WTC11 (cell line): ENCODE data around the gene PTPDC1. TPM values are rescaled to one million over a fixed set of nuclear protein-coding genes. Genes with fewer than 3 reads are reported as not detected.

Experiments
- ATAC-seq: fragments of 200-7000 bp; cut with Tn5 transposase; 2 replicates; pipeline ENCODE4 v1.10.0; 2021; ENCODE audit warnings: mild to moderate bottlenecking, moderate library complexity
- CTCF ChIA-PET: fragments of 300-600 bp; sonication (Branson Sonifier 250); formaldehyde crosslinking; loops from one replicate; lab custom pipeline; 2021; ENCODE audit warnings: antibody characterized with exemption; lab: Charles Lee
- POLR2A ChIA-PET: fragments of 350-600 bp; sonication (Branson Sonifier 250); formaldehyde crosslinking; loops from one replicate; lab custom pipeline; 2021; ENCODE audit warnings: antibody characterized with exemption; lab: Charles Lee
- DNase-seq: peaks from one replicate; pipeline ENCODE4 v3.0.0; 2021; ENCODE audit warnings: low spot score
- H3K27ac Mint-ChIP-seq: 2 replicates; pipeline ENCODE4 v1.8.0; 2021; ENCODE audit warnings: mixed read lengths
- H3K27me3 Mint-ChIP-seq: 2 replicates; pipeline ENCODE4 v1.8.0; 2021; ENCODE audit warnings: low read depth, mild to moderate bottlenecking, moderate library complexity, mixed read lengths
- H3K36me3 Mint-ChIP-seq: 2 replicates; pipeline ENCODE4 v1.8.0; 2021; ENCODE audit warnings: mixed read lengths
- H3K4me1 Mint-ChIP-seq: 2 replicates; pipeline ENCODE4 v1.8.0; 2022; ENCODE audit warnings: mixed read lengths
- H3K4me3 Mint-ChIP-seq: 2 replicates; pipeline ENCODE4 v1.8.0; 2021; ENCODE audit warnings: mild to moderate bottlenecking, moderate library complexity, mixed read lengths
- H3K9me3 Mint-ChIP-seq: 2 replicates; pipeline ENCODE4 v1.8.0; 2021; ENCODE audit warnings: mixed read lengths
- ELF4 ChIP-seq: sonication (generic); formaldehyde crosslinking; IDR thresholded peaks from 2 replicates; pipeline ENCODE4 v1.8.1; 2022; ENCODE audit warnings: low read depth, mild to moderate bottlenecking, moderate library complexity, missing genetic modification reagents
- ESRRA ChIP-seq: sonication (generic); formaldehyde crosslinking; IDR thresholded peaks from 2 replicates; pipeline ENCODE4 v1.8.1; 2022; ENCODE audit warnings: mild to moderate bottlenecking, missing genetic modification reagents, borderline replicate concordance
- GRHL2 ChIP-seq: fragments of 250-450 bp; sonication (Bioruptor Pico); IDR thresholded peaks from 2 replicates; pipeline ENCODE4 v1.8.0; 2022; ENCODE audit warnings: mild to moderate bottlenecking, moderate library complexity; ENCODE audit not compliant: insufficient replicate concordance, severe bottlenecking
- GTF2I ChIP-seq: fragments of 250-450 bp; sonication (Bioruptor Pico); conservative IDR thresholded peaks from 2 replicates; pipeline ENCODE4 v1.4.0; 2021; ENCODE audit warnings: mild to moderate bottlenecking
- IRF2 ChIP-seq: sonication (generic); formaldehyde crosslinking; IDR thresholded peaks from 2 replicates; pipeline ENCODE4 v1.8.0; 2022; ENCODE audit warnings: low read depth, missing genetic modification reagents, borderline replicate concordance
- KAT7 ChIP-seq: sonication (generic); formaldehyde crosslinking; IDR thresholded peaks from 2 replicates; pipeline ENCODE4 v1.8.1; 2023; ENCODE audit warnings: missing genetic modification reagents, mild to moderate bottlenecking, borderline replicate concordance
- MYBL2 ChIP-seq: sonication (generic); formaldehyde crosslinking; IDR thresholded peaks from 2 replicates; pipeline ENCODE4 v1.8.1; 2023; ENCODE audit warnings: mild to moderate bottlenecking, moderate library complexity, missing genetic modification reagents
- NFE2L1 ChIP-seq: sonication (generic); formaldehyde crosslinking; IDR thresholded peaks from 2 replicates; pipeline ENCODE4 v1.8.1; 2023; ENCODE audit warnings: missing genetic modification reagents
- NR3C1 ChIP-seq: sonication (generic); formaldehyde crosslinking; conservative IDR thresholded peaks from 2 replicates; pipeline ENCODE4 v1.8.1; 2023; ENCODE audit warnings: low read depth, mild to moderate bottlenecking, missing genetic modification reagents
- RELA ChIP-seq: sonication (generic); formaldehyde crosslinking; IDR thresholded peaks from 2 replicates; pipeline ENCODE4 v1.8.1; 2022; ENCODE audit warnings: missing genetic modification reagents, mild to moderate bottlenecking, borderline replicate concordance
- ZMAT4 ChIP-seq: fragments of 250-450 bp; sonication (Bioruptor Pico); IDR thresholded peaks from 2 replicates; pipeline ENCODE4 v1.9.0; 2021; ENCODE audit warnings: mild to moderate bottlenecking
- ZNF138 ChIP-seq: sonication (generic); formaldehyde crosslinking; conservative IDR thresholded peaks from 2 replicates; pipeline ENCODE4 v1.8.1; 2022; ENCODE audit warnings: mild to moderate bottlenecking, moderate library complexity, missing genetic modification reagents
- ZNF396 ChIP-seq: fragments of 250-450 bp; sonication (Bioruptor Pico); IDR thresholded peaks from 2 replicates; pipeline ENCODE4 v1.8.0; 2021; ENCODE audit warnings: mild to moderate bottlenecking, moderate library complexity, borderline replicate concordance
- ZNF423 ChIP-seq: fragments of 250-450 bp; sonication (Bioruptor Pico); IDR thresholded peaks from 2 replicates; pipeline ENCODE4 v2.1.2; 2022; ENCODE audit warnings: mild to moderate bottlenecking, moderate library complexity
- ZNF425 ChIP-seq: fragments of 250-450 bp; sonication (Bioruptor Pico); conservative IDR thresholded peaks from 2 replicates; pipeline ENCODE4 v1.9.0; 2021; ENCODE audit warnings: mild to moderate bottlenecking
- ZSCAN18 ChIP-seq: fragments of 250-450 bp; sonication (Bioruptor Pico); IDR thresholded peaks from 2 replicates; pipeline ENCODE4 v2.1.2; 2022; ENCODE audit warnings: mild to moderate bottlenecking, moderate library complexity
- total RNA-seq: library from RNA; stranded (reverse); gene quantifications from 3 replicates; pipeline ENCODE4 v1.2.3, GENCODE V29; 2021
- TF ChIP-seq, protein P1 (sequence below): sonication (generic); formaldehyde crosslinking; IDR thresholded peaks from 2 replicates; pipeline ENCODE4 v1.8.0; 2022; ENCODE audit warnings: mild to moderate bottlenecking, missing genetic modification reagents
- TF ChIP-seq, protein P2 (sequence below): sonication (generic); formaldehyde crosslinking; IDR thresholded peaks from 2 replicates; pipeline ENCODE4 v1.8.1; 2023; ENCODE audit warnings: mild to moderate bottlenecking, missing genetic modification reagents
- TF ChIP-seq, protein P3 (sequence below): sonication (generic); formaldehyde crosslinking; IDR thresholded peaks from 2 replicates; pipeline ENCODE4 v1.8.0; 2023; ENCODE audit warnings: missing genetic modification reagents, mild to moderate bottlenecking, borderline replicate concordance

Gene PTPDC1
- total RNA-seq, 1 experiment from 2014 or later, result 9.2 TPM

DNA sequence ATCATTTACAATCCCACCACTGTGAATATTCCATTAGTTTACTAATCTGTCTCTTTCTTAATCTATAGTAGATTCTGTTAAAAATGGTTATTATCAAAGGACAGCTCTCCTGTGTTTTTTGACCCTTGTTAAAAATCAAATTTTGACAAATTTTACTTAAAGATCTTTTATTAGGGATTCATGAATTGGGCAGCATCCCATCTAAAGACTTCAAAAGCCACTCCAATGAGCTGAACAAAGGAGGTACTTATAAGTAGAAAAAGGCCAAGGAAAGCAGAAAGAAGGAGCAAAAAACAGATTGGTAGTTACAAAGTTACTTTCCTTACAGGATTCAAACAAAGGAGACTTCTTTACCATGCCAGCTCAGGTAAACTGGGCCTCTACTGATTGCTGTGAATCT is 44.5 kb upstream of the PTPDC1 start (continued):
- no peak for TF ChIP-seq ZNF138

- no peaks in the 10 kb centered on the region for H3K27me3 Mint-ChIP-seq
- peaks cover 4% of the 10 kb centered on the region; the same call in 1 of the 2 replicates for H3K9me3 Mint-ChIP-seq
- CTCF ChIA-PET, result no interaction called here
- peaks cover 13% of the 10 kb centered on the region for H3K4me1 Mint-ChIP-seq
- H3K36me3 Mint-ChIP-seq, result peaks cover 6% of the 10 kb centered on the region; the same call in 1 of the 2 replicates
- POLR2A ChIA-PET, result no interaction called here
- H3K27ac Mint-ChIP-seq, result no peak overlapping the region
- H3K4me3 Mint-ChIP-seq, result no peak overlapping the region
- ATAC-seq, result no peak
- no peak for DNase-seq
- TF ChIP-seq ZSCAN18 (CRISPR knock-in tag) (no peak), ZNF423 (CRISPR knock-in tag) (no peak), ELF4 (CRISPR knock-in tag) (no peak), IRF2 (CRISPR knock-in tag) (no peak), ZNF425 (CRISPR knock-in tag) (no peak), GTF2I (CRISPR knock-in tag) (no peak), RELA (CRISPR knock-in tag) (no peak), ESRRA (CRISPR knock-in tag) (no peak), NR3C1 (CRISPR knock-in tag) (no peak), ZMAT4 (CRISPR knock-in tag) (no peak), ZNF396 (CRISPR knock-in tag) (no peak), NFE2L1 (no peak), MYBL2 (CRISPR knock-in tag) (no peak), GRHL2 (CRISPR knock-in tag) (no peak), KAT7 (no peak)
- TF ChIP-seq, protein P1, sequence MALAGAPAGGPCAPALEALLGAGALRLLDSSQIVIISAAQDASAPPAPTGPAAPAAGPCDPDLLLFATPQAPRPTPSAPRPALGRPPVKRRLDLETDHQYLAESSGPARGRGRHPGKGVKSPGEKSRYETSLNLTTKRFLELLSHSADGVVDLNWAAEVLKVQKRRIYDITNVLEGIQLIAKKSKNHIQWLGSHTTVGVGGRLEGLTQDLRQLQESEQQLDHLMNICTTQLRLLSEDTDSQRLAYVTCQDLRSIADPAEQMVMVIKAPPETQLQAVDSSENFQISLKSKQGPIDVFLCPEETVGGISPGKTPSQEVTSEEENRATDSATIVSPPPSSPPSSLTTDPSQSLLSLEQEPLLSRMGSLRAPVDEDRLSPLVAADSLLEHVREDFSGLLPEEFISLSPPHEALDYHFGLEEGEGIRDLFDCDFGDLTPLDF (CRISPR knock-in tag), result no peak
- TF ChIP-seq, protein P2, sequence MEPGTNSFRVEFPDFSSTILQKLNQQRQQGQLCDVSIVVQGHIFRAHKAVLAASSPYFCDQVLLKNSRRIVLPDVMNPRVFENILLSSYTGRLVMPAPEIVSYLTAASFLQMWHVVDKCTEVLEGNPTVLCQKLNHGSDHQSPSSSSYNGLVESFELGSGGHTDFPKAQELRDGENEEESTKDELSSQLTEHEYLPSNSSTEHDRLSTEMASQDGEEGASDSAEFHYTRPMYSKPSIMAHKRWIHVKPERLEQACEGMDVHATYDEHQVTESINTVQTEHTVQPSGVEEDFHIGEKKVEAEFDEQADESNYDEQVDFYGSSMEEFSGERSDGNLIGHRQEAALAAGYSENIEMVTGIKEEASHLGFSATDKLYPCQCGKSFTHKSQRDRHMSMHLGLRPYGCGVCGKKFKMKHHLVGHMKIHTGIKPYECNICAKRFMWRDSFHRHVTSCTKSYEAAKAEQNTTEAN, result no peak
- TF ChIP-seq, protein P3, sequence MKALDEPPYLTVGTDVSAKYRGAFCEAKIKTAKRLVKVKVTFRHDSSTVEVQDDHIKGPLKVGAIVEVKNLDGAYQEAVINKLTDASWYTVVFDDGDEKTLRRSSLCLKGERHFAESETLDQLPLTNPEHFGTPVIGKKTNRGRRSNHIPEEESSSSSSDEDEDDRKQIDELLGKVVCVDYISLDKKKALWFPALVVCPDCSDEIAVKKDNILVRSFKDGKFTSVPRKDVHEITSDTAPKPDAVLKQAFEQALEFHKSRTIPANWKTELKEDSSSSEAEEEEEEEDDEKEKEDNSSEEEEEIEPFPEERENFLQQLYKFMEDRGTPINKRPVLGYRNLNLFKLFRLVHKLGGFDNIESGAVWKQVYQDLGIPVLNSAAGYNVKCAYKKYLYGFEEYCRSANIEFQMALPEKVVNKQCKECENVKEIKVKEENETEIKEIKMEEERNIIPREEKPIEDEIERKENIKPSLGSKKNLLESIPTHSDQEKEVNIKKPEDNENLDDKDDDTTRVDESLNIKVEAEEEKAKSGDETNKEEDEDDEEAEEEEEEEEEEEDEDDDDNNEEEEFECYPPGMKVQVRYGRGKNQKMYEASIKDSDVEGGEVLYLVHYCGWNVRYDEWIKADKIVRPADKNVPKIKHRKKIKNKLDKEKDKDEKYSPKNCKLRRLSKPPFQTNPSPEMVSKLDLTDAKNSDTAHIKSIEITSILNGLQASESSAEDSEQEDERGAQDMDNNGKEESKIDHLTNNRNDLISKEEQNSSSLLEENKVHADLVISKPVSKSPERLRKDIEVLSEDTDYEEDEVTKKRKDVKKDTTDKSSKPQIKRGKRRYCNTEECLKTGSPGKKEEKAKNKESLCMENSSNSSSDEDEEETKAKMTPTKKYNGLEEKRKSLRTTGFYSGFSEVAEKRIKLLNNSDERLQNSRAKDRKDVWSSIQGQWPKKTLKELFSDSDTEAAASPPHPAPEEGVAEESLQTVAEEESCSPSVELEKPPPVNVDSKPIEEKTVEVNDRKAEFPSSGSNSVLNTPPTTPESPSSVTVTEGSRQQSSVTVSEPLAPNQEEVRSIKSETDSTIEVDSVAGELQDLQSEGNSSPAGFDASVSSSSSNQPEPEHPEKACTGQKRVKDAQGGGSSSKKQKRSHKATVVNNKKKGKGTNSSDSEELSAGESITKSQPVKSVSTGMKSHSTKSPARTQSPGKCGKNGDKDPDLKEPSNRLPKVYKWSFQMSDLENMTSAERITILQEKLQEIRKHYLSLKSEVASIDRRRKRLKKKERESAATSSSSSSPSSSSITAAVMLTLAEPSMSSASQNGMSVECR (CRISPR knock-in tag), result no peak
- TF ChIP-seq, all 79 proteins: peak for 0
These were observed 41.5 kb upstream of the PTPDC1 start for GRCh38 chr9:94042516-94043360.
